ENCODE measurements around the gene DNMT3A.

DNMT3A gene

DNA sequence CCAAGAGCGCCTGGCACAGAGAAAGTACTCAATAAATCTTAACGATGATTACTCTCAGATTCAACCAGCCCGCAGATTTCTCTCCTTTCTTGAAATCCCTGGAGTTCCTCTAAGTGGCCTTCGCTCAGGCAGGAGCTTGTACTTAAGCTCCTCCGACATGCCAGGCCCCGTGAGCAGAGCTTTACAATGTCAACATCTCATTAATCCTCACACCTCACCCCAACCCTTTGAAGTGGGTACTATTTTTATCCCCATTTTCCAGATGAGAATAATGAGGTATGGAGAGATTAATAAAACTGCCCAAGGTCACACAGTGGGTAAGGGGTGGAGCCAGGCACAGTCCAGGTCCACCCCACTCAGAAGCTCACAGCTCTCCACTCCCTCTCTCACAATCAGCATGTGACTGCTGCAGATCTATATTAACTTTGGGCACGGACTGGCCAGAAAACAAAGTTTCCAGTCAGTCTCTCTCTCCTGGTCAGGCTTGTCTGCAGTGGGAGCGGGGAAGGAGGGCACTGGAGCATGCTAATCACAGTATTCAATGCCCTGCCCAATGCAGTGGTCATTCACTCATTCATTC lies 18.0 kb downstream of the DNMT3A start:
- DNase-seq, result no peak

DNA sequence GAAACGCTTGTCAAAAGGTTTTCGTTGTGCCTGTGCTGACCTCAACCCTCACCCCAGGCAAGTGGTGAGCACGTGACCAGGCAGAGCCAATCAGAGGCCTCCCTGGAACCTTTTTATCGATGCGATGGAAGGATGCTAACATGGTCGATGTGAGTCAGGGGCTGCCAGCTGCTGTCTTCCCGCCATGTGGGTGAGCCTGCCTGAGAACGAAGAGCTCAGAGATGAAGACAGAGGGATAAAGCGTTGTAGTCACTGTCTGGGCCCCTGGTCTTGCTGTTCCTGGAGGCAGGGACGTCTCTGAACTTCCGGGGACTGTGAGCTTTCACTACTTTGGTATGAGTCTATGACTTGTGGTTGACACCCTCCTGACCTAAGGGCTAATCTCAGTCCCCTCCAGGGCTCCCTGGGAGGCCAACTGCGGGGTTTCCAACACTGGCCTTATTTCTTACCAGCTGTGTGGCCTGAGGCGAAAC lies 18.6 kb downstream of the DNMT3A start:
- DNase-seq, result no peak

DNA sequence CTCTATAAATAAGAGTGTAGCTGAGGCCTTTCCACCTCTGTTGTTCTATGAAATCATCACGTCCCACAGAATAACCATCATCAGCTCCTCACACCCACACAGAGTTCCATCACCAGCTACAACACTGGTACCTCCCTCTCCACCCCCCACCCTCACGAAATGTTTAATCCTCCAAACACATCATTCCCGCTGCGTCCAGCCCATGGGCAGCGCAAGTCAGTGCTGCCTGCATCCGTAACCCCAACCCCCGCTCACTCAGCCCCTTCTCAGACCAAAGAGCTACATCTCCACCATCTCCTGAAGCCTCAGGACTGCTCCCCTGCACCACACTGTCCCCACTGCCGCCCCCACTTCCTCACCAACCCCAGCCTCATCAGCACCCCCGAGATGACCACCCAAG lies 19.4 kb downstream of the DNMT3A start:
- no peak for DNase-seq

DNA sequence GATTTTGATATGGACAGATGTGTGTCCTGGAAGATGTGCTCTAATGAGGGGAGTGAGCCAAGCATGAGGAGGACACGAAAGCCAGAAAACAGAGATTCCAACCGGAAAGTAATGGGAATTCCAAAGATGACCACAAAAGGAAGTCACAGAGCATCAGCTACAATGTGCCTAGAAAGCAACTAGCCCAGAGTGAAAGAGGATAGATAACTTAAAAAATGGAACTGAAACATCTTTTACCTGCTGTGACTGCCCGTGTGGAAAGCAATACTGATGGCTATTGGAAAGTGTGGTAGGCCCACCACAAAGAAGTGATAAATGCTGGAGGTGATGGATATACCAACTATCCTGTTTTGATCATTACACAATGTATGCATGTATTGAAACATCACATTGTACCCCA lies 21.6 kb downstream of the DNMT3A start:
- DNase-seq, result no peak

DNA sequence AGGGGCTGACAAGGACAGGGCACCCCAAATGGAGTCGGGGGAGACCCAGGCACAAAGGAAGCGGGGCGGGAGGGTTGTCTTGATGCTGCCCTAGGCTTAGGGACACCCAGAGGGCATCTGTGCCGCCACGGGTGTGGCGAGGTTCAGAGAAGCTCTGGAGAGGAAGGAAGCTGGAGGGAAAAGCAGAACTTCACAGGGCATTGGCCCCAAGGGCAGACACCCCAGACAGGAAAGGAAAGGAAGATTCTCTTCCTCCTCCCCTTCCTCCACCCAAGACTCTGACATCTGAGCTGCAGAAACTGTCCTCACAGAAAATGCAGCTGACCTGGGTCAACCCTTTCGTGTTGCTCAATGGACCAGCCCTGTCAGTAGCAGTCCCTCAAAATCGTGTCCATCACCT lies 25.6 kb downstream of the DNMT3A start:
- no peak for DNase-seq

DNA sequence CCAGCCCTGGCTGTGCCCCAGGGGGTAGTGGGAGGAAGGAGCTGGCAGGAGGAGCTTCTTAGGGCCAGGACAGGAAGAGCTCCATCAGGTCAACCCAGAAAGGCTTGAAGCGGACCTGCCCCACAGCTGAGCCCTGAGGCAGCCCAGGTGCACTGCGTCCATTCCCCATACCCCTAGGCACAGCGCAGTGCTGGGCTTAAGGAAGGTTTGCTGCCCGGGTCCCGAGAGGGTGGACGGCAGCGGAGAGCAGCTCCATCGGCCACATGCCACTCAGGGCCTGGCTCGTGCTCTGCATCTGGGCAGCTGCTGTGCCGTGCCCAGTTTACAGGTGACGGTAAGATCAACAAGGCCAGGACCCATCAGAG lies 26.4 kb downstream of the DNMT3A start:
- no peak for DNase-seq

DNA sequence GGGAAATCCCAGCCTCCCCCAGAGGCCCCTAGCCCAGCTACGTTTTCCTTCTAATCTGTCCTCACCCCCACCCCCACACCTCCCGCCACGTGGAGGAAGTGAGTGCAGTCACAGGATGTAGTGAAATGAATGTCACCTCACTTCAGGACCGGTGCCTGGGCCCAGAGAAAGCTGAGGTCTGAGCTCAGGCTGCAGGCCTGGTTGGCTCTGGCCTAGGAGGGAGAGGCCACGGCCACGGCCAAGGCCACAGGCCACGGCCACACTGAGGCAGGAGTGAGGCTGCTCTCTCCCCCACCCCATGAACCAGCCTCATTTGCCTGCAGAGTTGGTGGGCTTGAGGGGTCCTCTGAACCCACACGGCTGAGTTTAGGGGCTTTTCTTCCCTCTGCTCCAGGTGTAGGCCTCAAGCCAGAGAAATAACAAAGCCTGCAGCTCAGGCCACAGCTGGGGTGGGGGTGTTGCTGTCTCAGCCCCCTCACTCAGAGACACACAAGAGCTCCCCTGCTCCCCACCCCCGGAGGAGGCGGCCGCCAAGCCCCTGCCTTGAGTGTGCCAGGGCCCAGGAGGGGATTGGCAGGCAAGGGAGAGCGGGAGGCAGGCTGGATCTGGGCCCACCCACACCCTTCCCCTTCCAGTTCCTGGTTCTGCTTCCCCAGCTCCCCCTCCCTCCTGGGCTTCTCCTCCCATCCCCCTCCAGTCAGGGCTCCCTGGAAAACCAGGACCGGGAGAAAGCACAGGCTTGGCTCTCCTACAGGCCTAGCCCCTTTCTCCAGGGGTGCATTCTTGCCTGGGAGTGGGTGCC lies 27.0 kb downstream of the DNMT3A start:
- DNase-seq, result no peak

DNA sequence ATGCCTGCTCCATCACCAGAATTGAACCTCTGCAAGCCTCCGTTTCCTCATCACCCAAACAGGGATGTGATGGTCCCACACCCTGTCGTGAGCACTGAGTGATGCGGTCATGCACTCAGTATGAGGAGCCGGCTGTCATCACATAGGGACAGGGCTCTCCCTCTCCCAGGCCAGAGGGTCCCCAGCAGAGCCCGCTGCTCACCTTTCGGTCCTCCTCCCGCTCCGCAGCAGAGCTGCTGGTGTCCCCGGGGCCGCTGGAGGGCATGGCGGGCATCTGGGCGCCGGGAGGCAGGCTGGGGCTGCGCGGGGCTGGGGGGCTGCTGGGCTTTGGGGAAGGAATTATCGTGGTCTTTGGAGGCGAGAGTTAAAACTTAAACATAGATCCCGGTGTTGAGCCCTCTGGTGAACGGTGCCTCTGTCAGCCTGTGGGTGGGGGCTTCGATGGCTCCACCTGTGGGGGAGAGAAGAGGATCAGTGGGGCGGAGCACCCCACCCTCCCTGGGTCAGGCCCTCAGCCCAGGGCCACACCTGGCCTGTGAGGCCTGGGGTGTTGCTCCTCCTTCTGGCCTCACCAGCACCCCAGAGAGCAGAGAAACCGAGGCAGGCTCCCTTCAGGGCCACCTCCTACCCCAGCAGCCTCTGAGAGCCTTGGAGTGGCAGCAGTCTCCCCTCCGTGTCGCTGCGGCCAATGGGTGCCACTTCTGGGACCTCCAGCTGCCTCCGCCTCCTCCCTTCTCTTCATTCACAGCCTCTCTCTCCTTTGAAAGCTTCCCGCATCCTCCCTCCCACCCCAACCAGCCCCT lies 27.8 kb downstream of the DNMT3A start:
- DNase-seq, result no peak

DNA sequence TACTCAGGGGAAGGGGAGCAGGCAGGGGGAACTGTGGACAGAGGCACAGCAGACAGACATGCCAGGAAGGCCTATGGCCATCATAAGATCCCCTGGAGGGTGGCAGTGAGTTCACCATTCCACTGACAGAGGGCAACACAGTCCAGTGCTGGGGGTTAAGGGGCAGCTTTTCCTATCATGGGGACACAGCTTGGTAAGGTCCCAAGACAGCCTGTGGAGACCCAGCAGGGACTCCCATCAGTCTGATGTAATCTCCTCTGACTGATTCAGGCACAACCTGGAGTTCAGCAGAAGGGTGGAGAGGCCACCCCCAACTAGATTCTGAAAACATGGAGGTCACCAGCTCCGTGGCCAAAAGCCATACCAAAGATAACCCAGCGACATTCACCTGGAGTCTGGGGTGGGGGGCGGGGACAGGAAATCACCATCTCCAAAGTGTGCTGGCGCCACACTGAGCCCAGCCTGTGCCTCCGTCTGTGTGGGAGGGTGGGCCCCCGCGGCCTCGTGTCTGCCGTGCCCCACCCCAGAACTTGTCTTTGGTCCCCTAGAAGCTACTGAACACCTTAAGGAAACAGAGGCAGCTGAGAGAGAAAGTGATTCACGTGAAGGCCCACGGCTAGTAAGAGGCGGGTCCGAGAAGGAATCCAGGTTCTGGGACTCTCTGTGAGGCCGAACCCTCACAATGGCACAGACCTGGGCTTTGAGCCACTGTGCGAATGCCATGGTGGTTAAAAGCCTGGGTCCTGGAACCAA lies 28.6 kb downstream of the DNMT3A start:
- no peak for DNase-seq

DNA sequence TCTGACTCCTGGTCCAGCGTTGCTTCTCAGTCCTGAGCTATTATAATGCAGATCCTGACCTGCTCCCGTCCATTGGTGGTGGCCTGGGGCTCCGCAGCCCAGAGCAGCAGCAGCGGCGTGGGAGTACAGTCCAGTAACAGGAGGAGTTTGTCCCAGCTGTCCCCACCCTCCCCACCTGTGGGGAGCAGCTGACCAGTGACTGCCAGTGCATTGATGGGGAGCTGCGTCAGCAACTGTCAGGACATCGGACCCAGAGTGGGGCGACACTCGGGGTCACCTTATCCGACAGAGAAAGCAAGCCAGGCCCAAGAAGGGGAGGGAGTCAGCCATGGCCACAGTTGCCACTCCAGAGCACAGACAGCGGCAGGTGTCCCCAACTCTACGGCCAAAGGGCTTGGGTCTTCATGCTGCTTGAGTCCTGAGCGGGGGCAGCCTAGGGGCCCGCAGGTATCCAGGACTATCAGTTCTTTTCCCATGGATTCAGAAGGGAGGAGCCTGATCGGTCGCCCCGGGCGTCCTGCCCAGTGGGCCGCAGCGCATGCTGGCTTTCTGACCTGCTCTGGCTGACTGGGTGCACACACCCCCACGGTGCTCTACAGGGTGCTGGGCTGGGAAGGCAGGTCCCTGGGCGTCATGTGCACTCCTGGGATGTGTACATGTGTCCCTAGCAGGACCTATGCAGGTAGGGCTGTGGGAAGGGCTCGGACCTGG lies 29.7 kb downstream of the DNMT3A start:
- DNase-seq, result no peak

DNA sequence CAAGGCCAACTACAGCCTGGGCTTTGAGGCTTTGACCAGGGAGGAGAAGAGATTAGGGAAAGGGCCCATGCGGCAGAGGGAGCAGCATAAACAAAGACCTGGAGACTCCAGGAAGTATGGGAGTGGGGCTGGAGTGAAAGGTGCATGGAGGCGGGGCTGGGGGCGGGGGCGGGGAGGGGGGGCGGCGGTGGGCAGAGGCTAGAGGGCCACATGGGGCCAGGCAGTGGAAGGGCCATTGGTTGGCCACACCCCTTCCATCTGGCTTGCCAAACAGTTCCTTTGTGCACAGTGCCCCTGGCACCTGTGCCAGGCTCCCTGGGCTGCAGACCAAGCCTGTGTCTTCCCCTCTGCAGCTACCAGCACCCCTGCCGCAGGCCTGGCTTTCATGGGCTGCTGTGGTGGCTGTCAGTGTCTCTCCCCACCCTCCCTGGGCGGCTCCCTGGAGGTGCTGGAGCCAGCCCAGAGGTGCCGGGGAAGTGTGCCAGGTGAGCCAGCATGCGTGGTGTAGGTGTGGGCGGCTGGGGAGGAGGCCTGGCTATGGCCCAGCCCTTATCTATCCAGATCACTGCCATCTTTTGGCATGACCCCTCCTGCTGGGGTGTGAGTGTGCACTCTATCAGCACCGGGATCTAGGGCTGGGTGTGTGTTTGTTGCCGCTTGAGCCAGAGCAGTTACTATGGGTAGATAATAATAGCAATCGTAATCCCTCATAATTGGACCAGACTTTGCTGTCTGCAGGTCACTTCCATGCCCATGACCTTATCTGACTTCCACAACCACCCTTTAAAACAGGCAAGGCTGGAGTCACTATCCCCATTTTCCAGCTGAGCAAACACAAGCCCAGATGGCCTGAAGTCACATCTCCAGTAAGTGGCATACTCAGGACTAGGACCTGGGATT lies 30.5 kb downstream of the DNMT3A start:
- DNase-seq, result peak; percentile 42

DNA sequence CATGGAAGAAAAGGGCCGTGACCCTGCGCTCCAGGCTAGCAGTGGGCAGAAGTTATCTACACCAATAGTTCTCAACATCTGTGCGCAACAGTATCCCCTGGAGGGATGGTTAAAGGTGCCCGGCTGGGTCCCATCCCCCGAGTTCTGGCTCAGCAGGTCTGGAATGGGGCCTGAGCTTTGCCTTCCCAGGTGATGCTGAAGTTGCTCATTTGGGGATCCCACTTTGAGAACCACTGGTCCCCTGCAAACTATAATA lies 31.1 kb downstream of the DNMT3A start:
- DNase-seq, result no peak

DNA sequence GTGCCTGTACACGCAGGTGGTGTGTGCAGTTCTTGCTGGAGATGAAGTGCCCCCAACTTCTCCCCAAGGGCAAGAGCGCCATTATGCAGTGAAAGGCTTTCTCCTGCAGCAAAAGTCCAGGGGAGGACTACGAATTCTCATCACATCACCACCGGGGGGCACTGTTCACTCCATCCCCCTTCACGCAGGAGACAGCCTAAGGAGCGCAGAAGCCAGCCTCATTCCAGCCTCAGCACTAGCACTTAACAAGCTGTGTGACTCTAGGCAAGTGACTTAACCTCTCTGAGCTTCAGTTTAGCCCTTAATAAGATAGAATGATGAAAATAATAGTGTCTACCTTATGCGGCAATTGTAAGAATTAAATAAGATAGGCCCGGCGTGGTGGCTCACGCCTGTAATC lies 32.3 kb downstream of the DNMT3A start:
- DNase-seq, result peak; percentile 51

DNA sequence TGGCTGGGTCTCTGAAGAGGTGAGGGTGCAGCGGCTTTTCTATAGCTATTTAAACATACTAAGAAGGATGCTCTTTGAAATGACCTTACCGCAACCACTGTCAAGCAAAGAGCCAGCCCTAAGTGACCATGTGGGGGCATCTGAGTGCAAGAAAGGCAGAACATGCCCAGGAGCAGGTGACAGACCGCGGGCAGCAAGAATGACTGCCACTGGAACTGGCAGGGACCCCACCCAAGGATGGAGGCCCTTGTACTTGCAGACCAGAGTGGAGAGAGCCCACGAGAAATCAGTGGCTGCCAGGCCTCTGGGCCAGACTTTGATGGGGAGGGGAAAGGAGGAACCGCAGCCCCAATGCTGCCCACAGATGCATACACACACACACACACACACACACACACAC lies 33.1 kb downstream of the DNMT3A start:
- DNase-seq, result no peak

DNA sequence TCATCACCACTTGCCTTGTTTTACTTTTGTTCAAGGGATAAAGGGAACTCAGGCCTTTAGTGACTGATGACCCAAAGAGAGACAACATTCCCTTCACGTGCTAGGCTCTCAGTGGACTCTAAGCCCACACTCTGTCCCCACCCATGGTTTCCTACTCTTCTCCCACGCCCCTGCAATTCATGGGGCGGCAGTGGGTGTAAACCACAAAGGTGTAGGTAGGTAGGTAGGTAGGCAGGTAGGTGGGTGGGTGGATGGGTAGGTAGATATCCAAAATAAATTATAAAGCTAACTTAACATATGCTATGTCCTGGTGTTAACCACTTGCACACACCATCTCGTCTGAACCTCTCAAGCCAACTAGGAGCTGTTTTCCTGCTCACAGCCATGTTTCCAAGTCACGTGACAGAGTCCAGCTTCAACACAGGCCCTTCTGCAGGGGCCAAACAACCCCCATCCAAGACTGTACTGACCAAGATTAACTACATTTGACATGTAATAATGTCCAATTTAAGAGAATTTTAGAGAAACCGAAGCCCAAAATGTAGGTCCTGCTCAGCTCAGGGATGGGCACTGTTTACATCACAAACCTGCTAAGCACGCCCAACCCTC lies 33.7 kb downstream of the DNMT3A start:
- DNase-seq, result no peak

DNA sequence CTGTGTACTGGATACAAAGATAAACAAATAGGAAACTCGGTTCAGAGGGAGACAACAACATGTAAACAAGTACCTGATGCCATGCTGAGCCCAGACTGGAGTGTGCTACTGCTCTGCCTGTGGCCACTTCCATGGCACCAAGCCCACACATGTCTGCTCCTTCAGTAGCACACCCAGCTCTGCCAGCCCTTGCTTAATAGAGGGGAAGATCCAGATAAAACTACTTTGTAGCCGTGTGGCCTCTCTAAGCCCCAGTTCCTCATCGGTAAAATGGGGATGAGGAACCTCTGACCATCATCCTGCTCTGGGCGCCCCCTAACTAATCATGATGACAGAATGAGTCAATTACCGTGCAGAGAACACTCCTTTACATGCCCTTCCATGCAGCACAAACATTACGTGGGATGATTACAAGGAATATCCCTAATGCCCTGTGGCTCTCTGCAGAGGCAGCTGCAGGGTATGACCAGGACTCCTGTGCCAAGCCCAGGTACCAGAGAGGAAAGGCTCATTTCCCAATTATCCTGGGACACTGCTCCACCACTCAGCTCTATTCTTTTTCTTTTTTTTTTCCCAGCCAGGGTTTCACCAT lies 34.9 kb downstream of the DNMT3A start:
- no peak for DNase-seq

DNA sequence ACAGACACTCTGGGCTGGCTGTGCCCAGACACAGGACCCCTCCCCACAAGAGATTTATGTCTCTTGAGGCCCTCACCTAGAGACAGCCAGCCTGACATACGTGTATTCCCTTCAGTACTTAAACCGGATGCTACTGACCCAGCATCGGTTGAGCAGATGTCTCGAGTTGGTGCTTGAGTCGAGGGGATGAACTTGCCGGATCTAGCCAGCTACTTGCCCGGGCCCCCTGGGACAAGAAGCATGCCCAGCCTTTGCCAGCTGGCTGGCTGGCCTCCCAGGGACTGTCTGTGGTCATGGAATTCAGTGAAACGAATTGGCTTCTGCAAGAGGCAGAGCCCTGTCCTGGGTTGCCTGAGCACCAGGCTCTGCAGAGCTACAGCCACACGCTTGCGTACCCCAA lies 36.0 kb downstream of the DNMT3A start:
- DNase-seq, result no peak

DNA sequence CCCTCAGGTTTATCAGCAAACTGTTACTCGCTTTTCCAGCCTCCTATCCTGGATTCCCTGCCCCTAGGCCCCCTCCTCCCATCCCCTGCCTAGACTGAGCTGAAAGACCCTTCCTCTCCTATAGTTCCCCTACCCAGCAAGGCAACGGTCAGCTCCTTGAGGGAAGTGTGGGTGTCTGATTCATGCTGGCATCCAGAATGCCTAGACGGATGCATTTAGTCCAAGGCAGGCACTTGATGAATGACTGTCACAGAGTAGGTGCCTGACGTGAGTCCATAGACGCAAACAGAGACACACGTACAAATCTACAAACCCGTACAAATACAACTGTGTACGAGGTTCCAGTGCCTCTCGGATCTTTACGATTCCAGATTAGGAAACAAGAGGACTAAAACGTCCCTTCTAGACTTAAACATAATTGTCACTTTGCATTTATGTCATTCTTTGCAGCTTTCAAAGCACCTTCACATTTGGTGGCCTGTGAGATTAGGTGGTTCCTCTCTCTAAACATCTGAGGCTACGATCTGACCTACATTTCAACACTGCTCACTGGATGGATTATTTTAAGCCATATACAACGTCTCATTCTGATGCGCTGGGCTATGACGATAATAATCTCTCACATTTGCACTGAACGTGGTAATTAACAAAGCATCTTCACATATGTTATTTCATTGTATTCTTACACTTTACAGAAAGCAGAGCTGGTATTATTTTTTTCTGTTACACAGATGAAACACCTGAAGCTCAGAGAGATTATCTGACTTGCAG lies 36.7 kb downstream of the DNMT3A start:
- no peak for DNase-seq

DNA sequence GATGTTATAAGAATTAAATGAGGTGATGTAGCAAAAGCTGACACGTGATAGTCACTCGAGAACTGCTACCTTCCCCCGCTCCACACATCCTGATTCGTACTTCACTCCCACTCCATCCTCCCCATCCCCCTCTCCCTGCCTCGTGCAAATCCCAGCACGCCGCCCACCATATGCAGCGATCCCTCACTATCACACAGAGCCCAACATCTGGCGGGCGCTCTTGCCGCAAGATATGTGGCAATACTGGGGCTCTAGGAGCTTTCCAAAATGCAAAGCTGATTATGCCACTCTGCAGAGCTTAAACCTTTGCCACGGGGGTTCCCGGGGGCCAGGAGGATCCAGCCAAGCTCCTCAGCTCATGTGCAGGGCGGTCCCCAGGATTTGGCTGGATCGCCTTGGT lies 37.4 kb downstream of the DNMT3A start:
- no peak for DNase-seq

DNA sequence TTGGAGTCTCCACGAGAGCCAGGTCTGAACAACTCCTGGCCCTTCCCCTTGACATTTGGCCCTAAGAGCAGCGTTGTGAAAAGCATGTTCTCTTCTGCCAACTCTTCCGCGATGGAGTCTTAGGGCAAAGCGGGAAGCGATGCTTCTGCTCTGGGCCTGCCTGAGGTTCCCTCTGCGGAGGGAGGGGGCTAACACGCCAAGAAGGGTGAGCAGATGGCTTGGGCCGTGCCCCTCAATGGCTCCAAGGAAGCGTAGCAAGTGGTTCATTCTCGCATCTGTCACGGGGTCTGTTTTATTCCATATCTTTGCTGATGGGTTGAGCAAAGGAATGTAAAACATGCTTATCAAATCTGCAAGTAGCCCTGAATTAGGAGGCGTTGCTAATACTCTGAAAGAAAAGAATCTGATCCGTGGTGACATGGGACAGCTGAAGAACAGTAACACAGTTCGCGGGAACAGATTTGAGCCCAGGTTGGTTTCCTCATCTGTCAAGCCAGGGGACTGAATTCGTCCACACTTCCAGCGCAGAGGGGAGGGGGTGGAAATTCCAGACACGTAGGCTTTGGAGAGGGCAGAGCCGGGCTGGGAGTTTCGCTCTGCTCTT lies 38.0 kb downstream of the DNMT3A start:
- no peak for DNase-seq

All from RPMI8226 (cell line).